A549 (cell line): Measurements from ENCODE around the gene PANX2. TPM values are rescaled to one million over a fixed set of nuclear protein-coding genes. Genes with fewer than 3 reads are reported as not detected.

Source experiments
- ATAC-seq, 2 experiments: fragments of 200-7000 bp in 1 of 2; fragments of >200 bp in 1 of 2; cut with Nextera tagmentation in 1 of 2; cut with Tn5 transposase in 1 of 2; 3 replicates each; pipeline versions ENCODE4 v1.8.0 to v1.9.1; 2018 to 2020; ENCODE audit warnings: mild to moderate bottlenecking in 1 of 2, moderate library complexity in 1 of 2
- CTCF ChIA-PET: fragments of 300-600 bp; sonication (Branson Sonifier 250); formaldehyde crosslinking; extraction: SDS; loops from one replicate; lab custom pipeline; 2021; ENCODE audit warnings: antibody characterized with exemption, inconsistent platforms; lab: Yijun Ruan, JAX
- POLR2A ChIA-PET: fragments of 350-600 bp; formaldehyde crosslinking; extraction: SDS; loops from one replicate; lab custom pipeline; 2021; ENCODE audit warnings: antibody characterized with exemption, inconsistent platforms; lab: Yijun Ruan, JAX
- DNase-seq, 2 experiments: peaks; one replicate each; pipeline versions ENCODE4 v3.0.0 to v3.0.0-alpha.2; 2011 to 2016; ENCODE audit warnings: low read depth in 1 of 2, low spot score in 1 of 2
- FAIRE-seq: peaks from 2 replicates; lab custom pipeline; 2011; peaks lifted over from hg19 to GRCh38; lab: Jason Lieb, UNC
- H3K27ac ChIP-seq, 2 experiments: fragments of >200 bp; sonication (Bioruptor Twin); formaldehyde crosslinking; 3 replicates each; pipeline ENCODE4 v1.5.1; 2016 to 2017
- H3K4me1 ChIP-seq: fragments of >200 bp; sonication (Bioruptor Twin); formaldehyde crosslinking; 3 replicates; pipeline ENCODE4 v1.6.1; 2016
- H3K4me2 ChIP-seq: fragments of >200 bp; sonication (Bioruptor Twin); formaldehyde crosslinking; 3 replicates; pipeline ENCODE4 v1.6.1; 2016
- H3K4me3 ChIP-seq: fragments of >200 bp; sonication (Bioruptor Twin); formaldehyde crosslinking; 3 replicates; pipeline ENCODE4 v1.5.1; 2016
- H3K9me3 ChIP-seq: fragments of >200 bp; sonication (Bioruptor Twin); formaldehyde crosslinking; 3 replicates; pipeline ENCODE4 v1.6.1; 2016
- CBX2 ChIP-seq: fragments of 200-600 bp; sonication (generic); IDR thresholded peaks from 2 replicates; pipeline ENCODE4 v1.6.1; 2016; ENCODE audit warnings: low read depth, mild to moderate bottlenecking, borderline replicate concordance
- CEBPB ChIP-seq, 2 experiments: fragments of >200 bp in 1 of 2; sonication (Bioruptor Twin) in 1 of 2; formaldehyde crosslinking in 1 of 2; IDR thresholded peaks; 2 replicates each; pipeline ENCODE4 v1.6.1; 2012 to 2016
- CHD4 ChIP-seq: fragments of 200-600 bp; sonication (generic); IDR thresholded peaks from 2 replicates; pipeline ENCODE4 v1.6.1; 2016; ENCODE audit warnings: antibody characterized with exemption, mild to moderate bottlenecking, borderline replicate concordance
- EHF ChIP-seq: fragments of 250-450 bp; sonication (Bioruptor Pico); IDR thresholded peaks from 2 replicates; pipeline ENCODE4 v1.5.0; 2020; ENCODE audit warnings: mild to moderate bottlenecking
- FOXS1 ChIP-seq: fragments of 250-450 bp; sonication (Bioruptor Pico); IDR thresholded peaks from 2 replicates; pipeline ENCODE4 v1.5.0; 2020; ENCODE audit warnings: mild to moderate bottlenecking, moderate library complexity
- HOXA7 ChIP-seq: fragments of 250-450 bp; sonication (Bioruptor Pico); IDR thresholded peaks from 2 replicates; pipeline ENCODE4 v1.5.0; 2020; ENCODE audit warnings: mild to moderate bottlenecking, moderate library complexity
- NFE2L2 ChIP-seq: fragments of 150-350 bp; conservative IDR thresholded peaks from 2 replicates; pipeline ENCODE4 v1.6.1; 2014; ENCODE audit warnings: low read length
- POLR2AphosphoS2 ChIP-seq: conservative IDR thresholded peaks from 2 replicates; pipeline ENCODE4 v1.6.1; 2012; ENCODE audit warnings: low read length, improper control_type of control experiment, inconsistent platforms
- RNF2 ChIP-seq: fragments of 200-600 bp; sonication (generic); IDR thresholded peaks from 2 replicates; pipeline ENCODE4 v1.6.1; 2016; ENCODE audit warnings: low read depth, mild to moderate bottlenecking, antibody characterized with exemption, moderate library complexity, borderline replicate concordance
- TP53 ChIP-seq: fragments of 250-450 bp; sonication (Bioruptor Pico); IDR thresholded peaks from 2 replicates; pipeline ENCODE4 v1.5.0; 2021; ENCODE audit warnings: mild to moderate bottlenecking, moderate library complexity
- ZFP36 ChIP-seq: fragments of 450-650 bp; IDR thresholded peaks from 2 replicates; pipeline ENCODE4 v1.6.1; 2014; ENCODE audit warnings: borderline replicate concordance; ENCODE audit not compliant: partially characterized antibody
- ZNF302 ChIP-seq: fragments of 250-450 bp; sonication (Bioruptor Pico); IDR thresholded peaks from 2 replicates; pipeline ENCODE4 v1.9.0; 2021; ENCODE audit warnings: inconsistent platforms, mild to moderate bottlenecking, moderate library complexity
- WGBS: methylation state at CpG from one replicate; pipeline ENCODE4 v1.1.6; 2017; ENCODE audit errors: missing lambda C conversion rate; 5-methylcytosine and 5-hydroxymethylcytosine counted together
- polyA plus RNA-seq, 4 experiments: library from polyadenylated mRNA; depleted of rRNA in 3 of 4; stranded (reverse); fragments of >200 nt; fragmentation: RNase III in 1 of 4; extraction: RNeasy Plus Mini Kit Qiagen cat#74134 plus additional on column Dnase treatment in 1 of 4; gene quantifications; 2 replicates in 3 of 4; 3 replicates in 1 of 4; pipeline ENCODE4 v1.2.3, GENCODE V29; 2011 to 2017
- TF ChIP-seq, protein P1 (sequence below): IDR thresholded peaks from 2 replicates; pipeline ENCODE4 v1.6.1; 2012; ENCODE audit warnings: low read depth, borderline replicate concordance
- TF ChIP-seq, protein P2 (sequence below): fragments of >200 bp; sonication (Bioruptor Twin); formaldehyde crosslinking; IDR thresholded peaks from 3 replicates; pipeline ENCODE4 v1.5.1; 2016
- TF ChIP-seq, protein P3 (sequence below): fragments of 200-600 bp; sonication (generic); IDR thresholded peaks from 2 replicates; pipeline ENCODE4 v1.6.1; 2016; ENCODE audit warnings: antibody characterized with exemption, mild to moderate bottlenecking, moderate library complexity

PANX2 gene
- polyA plus RNA-seq, 2 of the 4 experiments (the other 2 are of a cell fraction), result 1.6 to 4.4 TPM

DNA sequence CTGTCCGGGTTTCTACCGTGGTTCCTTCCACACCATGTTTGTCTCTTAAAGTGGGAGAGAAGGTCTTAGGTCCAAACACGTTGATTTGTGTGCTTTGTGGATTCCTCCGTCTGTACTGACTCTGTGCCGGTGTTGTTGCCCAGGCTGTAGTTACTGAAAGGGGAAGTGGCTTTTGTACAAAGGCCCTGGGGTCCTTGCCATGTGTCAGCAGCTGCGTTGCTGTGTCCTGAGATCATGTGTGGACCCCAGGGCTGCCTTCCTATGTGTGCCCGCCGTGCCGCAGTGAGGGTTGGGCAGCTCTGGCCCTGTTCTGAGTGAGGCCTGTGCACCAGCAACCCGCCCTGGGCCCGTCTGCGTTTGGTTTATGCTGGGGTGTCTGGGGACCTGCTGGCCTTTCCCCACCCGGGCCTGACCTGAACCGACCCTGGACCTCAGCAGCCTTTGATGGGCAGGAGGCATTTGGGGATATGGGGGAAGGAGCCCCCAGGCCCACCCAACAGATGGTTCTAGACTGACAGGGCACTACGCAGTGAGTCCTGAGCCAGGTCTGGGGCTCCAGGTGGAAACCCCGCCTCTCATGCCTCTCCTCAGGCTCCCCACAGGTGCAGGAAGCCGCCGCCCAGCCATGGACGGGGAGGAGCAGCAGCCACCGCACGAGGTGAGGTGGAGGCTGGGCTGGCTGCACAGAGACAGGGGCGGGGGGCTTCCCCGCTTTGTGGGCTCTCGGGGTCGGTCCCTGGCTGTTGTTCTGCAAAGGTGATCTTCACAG, 22.1 kb downstream of the PANX2 start:
- CTCF ChIA-PET, result interaction anchor here (1.0 to 3.1 kb wide), 2 partner anchors 43 to 166 kb away, joined by 3 to 15 read pairs; no protein-coding TSS in a partner anchor
- WGBS, result 92% methylated on average over 10 of the region's 25 CpGs

DNA sequence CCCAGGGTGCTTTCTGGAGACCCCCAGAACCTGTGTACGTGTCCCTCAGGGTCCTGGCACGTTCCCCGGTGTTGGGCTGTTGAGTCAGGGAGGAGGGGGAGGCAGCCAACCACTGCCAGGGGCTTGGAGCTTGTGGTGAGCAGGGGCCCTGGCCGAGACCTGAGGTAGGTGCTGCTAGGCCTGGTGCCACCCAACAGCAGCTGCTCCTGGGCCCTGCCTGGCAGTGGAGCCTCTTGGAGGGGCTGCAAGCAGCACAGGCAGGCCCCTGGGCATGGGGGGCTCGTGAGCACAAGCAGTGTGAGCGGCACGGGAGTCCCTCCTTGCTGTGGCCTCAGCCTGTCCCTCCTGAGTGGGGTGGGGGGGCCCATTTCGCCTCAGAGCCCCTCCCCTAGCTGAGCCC, 23.1 kb downstream of the PANX2 start:
- DNase-seq, result no peak
- no peak overlapping the region for H3K27ac ChIP-seq
- CTCF ChIA-PET, result interaction anchor here (1.0 to 3.1 kb wide), 4 partner anchors 17 to 47 kb away, joined by 3 to 15 read pairs (median 4); no protein-coding TSS in a partner anchor
- TF ChIP-seq POLR2AphosphoS2, result no peak
- TF ChIP-seq RNF2, result no peak
- no peak for TF ChIP-seq FOXS1 (CRISPR knock-in tag)
- TF ChIP-seq EHF (CRISPR knock-in tag), result no peak
- no peak for TF ChIP-seq CHD4
- TF ChIP-seq NFE2L2, result no peak
- no peak for TF ChIP-seq CEBPB (IDR thresholded peaks at IDR 0.05)
- no peak for TF ChIP-seq CBX2
- TF ChIP-seq, protein P1, sequence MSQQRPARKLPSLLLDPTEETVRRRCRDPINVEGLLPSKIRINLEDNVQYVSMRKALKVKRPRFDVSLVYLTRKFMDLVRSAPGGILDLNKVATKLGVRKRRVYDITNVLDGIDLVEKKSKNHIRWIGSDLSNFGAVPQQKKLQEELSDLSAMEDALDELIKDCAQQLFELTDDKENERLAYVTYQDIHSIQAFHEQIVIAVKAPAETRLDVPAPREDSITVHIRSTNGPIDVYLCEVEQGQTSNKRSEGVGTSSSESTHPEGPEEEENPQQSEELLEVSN, result no peak
- TF ChIP-seq, protein P2, sequence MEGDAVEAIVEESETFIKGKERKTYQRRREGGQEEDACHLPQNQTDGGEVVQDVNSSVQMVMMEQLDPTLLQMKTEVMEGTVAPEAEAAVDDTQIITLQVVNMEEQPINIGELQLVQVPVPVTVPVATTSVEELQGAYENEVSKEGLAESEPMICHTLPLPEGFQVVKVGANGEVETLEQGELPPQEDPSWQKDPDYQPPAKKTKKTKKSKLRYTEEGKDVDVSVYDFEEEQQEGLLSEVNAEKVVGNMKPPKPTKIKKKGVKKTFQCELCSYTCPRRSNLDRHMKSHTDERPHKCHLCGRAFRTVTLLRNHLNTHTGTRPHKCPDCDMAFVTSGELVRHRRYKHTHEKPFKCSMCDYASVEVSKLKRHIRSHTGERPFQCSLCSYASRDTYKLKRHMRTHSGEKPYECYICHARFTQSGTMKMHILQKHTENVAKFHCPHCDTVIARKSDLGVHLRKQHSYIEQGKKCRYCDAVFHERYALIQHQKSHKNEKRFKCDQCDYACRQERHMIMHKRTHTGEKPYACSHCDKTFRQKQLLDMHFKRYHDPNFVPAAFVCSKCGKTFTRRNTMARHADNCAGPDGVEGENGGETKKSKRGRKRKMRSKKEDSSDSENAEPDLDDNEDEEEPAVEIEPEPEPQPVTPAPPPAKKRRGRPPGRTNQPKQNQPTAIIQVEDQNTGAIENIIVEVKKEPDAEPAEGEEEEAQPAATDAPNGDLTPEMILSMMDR, result no peak
- TF ChIP-seq, protein P3, sequence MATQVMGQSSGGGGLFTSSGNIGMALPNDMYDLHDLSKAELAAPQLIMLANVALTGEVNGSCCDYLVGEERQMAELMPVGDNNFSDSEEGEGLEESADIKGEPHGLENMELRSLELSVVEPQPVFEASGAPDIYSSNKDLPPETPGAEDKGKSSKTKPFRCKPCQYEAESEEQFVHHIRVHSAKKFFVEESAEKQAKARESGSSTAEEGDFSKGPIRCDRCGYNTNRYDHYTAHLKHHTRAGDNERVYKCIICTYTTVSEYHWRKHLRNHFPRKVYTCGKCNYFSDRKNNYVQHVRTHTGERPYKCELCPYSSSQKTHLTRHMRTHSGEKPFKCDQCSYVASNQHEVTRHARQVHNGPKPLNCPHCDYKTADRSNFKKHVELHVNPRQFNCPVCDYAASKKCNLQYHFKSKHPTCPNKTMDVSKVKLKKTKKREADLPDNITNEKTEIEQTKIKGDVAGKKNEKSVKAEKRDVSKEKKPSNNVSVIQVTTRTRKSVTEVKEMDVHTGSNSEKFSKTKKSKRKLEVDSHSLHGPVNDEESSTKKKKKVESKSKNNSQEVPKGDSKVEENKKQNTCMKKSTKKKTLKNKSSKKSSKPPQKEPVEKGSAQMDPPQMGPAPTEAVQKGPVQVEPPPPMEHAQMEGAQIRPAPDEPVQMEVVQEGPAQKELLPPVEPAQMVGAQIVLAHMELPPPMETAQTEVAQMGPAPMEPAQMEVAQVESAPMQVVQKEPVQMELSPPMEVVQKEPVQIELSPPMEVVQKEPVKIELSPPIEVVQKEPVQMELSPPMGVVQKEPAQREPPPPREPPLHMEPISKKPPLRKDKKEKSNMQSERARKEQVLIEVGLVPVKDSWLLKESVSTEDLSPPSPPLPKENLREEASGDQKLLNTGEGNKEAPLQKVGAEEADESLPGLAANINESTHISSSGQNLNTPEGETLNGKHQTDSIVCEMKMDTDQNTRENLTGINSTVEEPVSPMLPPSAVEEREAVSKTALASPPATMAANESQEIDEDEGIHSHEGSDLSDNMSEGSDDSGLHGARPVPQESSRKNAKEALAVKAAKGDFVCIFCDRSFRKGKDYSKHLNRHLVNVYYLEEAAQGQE, result no peak
- TF ChIP-seq, all 56 proteins: peak for 0
- Histone ChIP-seq H3K4me3 (no peak overlapping the region), H3K4me2 (no peak overlapping the region), H3K9me3 (no peaks in the 10 kb centered on the region), H3K4me1 (peaks cover 18% of the 10 kb centered on the region)
- FAIRE-seq (no peak), ATAC-seq (no peak)
- POLR2A ChIA-PET, result no interaction called here
- no CpG with 5 or more reads among the region's 8 CpGs for WGBS

More for the DNA sequence above, 22.1 kb downstream of the PANX2 start:
- ATAC-seq, result no peak
- Histone ChIP-seq H3K4me1 (peaks cover 18% of the 10 kb centered on the region), H3K27ac (no peak overlapping the region), H3K9me3 (no peaks in the 10 kb centered on the region)
- FAIRE-seq, result no peak
- no peak for TF ChIP-seq ZNF302 (CRISPR knock-in tag)
- TF ChIP-seq ZFP36, result no peak
- TF ChIP-seq HOXA7 (CRISPR knock-in tag), result no peak
- no peak for TF ChIP-seq TP53
- TF ChIP-seq, all 56 proteins: peak for 0
- DNase-seq, result no peak
- POLR2A ChIA-PET, result no interaction called here
- no peak overlapping the region for H3K4me3 ChIP-seq
- H3K4me2 ChIP-seq, result no peak overlapping the region
